GM06990 (cell line): Measurements from ENCODE around the gene NAPSA.

Source experiments
- DNase-seq: peaks from one replicate; pipeline ENCODE4 v3.0.0-alpha.2; 2011; ENCODE audit not compliant: insufficient read length; ENCODE audit errors: extremely low read depth
- H3K27me3 ChIP-seq: replicated peaks from 2 replicates; pipeline ENCODE4 v1.6.0; 2011; ENCODE audit warnings: low read length; ENCODE audit not compliant: control insufficient read depth, insufficient read depth
- H3K36me3 ChIP-seq: 2 replicates; pipeline ENCODE4 v1.5.1; 2011; ENCODE audit warnings: low read length; ENCODE audit not compliant: control insufficient read depth, insufficient read depth
- H3K4me3 ChIP-seq: replicated peaks from 2 replicates; pipeline ENCODE4 v1.5.1; 2011; ENCODE audit warnings: low read depth, mild to moderate bottlenecking, control low read depth, low read length
- TF ChIP-seq, protein P1 (sequence below): IDR thresholded peaks from 2 replicates; pipeline ENCODE4 v1.5.1; 2011; ENCODE audit warnings: low read length, control low read depth, mild to moderate bottlenecking, inconsistent platforms; ENCODE audit not compliant: insufficient read depth, poor library complexity, severe bottlenecking

Gene NAPSA

DNA sequence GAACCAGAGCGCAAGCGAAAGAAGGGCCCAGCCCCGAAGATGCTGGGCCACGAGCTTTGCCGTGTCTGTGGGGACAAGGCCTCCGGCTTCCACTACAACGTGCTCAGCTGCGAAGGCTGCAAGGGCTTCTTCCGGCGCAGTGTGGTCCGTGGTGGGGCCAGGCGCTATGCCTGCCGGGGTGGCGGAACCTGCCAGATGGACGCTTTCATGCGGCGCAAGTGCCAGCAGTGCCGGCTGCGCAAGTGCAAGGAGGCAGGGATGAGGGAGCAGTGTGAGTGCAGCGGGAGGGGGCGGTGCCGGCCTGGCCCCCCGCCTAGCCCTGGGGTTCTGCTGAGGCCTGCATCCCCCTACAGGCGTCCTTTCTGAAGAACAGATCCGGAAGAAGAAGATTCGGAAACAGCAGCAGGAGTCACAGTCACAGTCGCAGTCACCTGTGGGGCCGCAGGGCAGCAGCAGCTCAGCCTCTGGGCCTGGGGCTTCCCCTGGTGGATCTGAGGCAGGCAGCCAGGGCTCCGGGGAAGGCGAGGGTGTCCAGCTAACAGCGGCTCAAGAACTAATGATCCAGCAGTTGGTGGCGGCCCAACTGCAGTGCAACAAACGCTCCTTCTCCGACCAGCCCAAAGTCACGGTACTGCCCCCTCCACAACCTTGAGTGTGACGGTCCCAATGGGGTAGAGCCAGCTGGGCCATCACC lies 12.9 kb upstream of the NAPSA start:
- Histone ChIP-seq H3K27me3 (no peaks in the 10 kb centered on the region), H3K36me3 (peaks cover 33% of the 10 kb centered on the region), H3K4me3 (no peak overlapping the region)
- TF ChIP-seq, protein P1, sequence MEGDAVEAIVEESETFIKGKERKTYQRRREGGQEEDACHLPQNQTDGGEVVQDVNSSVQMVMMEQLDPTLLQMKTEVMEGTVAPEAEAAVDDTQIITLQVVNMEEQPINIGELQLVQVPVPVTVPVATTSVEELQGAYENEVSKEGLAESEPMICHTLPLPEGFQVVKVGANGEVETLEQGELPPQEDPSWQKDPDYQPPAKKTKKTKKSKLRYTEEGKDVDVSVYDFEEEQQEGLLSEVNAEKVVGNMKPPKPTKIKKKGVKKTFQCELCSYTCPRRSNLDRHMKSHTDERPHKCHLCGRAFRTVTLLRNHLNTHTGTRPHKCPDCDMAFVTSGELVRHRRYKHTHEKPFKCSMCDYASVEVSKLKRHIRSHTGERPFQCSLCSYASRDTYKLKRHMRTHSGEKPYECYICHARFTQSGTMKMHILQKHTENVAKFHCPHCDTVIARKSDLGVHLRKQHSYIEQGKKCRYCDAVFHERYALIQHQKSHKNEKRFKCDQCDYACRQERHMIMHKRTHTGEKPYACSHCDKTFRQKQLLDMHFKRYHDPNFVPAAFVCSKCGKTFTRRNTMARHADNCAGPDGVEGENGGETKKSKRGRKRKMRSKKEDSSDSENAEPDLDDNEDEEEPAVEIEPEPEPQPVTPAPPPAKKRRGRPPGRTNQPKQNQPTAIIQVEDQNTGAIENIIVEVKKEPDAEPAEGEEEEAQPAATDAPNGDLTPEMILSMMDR: no peak
- no peak for DNase-seq

GRCh38 chr19:50377517-50377916 lies 12.1 kb upstream of the NAPSA start:
- no peak overlapping the region for H3K4me3 ChIP-seq
- no peaks in the 10 kb centered on the region for H3K27me3 ChIP-seq
- no peak for DNase-seq
- H3K36me3 ChIP-seq: peaks cover 32% of the 10 kb centered on the region
- TF ChIP-seq, protein P1: no peak

- Histone ChIP-seq H3K27me3 (no peaks in the 10 kb centered on the region), H3K36me3 (peaks cover 31% of the 10 kb centered on the region), H3K4me3 (peak overlapping the region; percentile 90)
- no peak for DNase-seq
- TF ChIP-seq, protein P1: no peak
Observed at GRCh38 chr19:50377051-50377461, 11.6 kb upstream of the NAPSA start.

DNA sequence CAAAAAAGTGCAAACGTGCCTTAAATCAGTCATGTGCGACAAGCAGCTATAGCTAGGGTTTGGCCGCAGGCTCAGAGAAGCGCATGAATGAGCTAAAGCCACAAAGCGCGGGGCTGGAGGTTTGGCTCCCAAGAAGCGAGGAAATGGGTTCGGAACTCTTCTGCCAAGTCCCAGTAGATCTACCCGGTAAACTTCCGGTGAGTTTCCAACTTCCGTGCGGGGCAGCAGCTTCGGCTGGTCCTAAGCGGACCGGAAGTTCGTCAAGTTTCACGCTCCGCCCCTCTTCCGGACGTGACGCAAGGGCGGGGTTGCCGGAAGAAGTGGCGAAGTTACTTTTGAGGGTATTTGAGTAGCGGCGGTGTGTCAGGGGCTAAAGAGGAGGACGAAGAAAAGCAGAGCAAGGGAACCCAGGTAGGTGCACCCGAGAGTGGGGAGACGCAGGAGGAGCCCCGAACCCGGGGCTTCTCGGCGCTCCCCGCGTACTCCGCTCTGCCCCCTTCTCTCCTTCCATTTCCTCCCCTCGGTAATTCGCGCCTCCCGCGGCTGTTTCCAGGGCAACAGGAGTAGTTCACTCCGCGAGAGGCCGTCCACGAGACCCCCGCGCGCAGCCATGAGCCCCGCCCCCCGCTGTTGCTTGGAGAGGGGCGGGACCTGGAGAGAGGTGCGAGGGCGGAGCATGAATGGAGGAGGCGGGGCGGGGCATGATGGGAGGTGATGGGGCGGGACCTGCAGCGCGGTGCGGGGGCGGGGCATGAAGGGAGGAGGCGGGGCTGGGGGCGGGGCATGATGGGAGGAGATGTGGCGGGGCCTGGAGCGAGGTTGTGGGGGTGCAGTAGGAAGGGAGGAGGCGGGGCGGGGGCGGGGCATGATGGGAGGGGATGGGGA lies 11.0 kb upstream of the NAPSA start, which contains the start of gene NR1H2:
Gene NR1H2 (plus strand): TSS at position 292 of the 885 bp plus-strand sequence. CDS start 1,149 bp downstream, outside the sequence.
- TF ChIP-seq, protein P1: no peak
- peak; percentile 94 for DNase-seq
- H3K4me3 ChIP-seq: peak within 1 kb of the TSS; percentile 90
- H3K27me3 ChIP-seq: no peaks in the 10 kb centered on the region
- H3K36me3 ChIP-seq: peaks cover 31% of the 10 kb centered on the region

DNA sequence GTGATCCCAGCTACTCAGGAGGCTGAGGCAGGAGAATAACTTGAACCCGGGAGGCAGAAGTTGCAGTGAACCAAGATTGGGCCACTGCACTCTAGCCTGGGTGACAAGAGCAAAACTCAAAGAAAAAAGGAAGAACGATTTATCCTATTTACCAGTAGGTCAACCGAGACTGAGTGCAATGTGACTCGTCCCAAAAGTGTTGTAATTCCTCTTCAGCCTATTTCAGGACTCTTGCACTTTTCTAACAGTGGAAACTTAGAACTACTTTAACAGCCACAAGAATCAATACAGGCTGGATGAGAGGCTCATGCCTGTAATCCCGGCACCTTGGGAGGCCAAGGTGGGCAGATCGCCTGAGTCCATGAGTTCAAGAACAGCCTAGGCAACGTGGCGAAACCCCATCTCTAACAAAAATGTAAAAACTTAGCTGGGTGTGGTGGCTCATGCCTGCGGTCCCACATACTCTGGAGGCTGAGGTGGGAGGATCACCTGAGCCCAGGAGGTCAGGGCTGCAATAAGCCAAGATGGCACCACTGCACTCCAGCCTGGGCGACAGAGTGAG lies 6.6 kb upstream of the NAPSA start:
- DNase-seq: no peak
- H3K27me3 ChIP-seq: no peaks in the 10 kb centered on the region
- TF ChIP-seq, protein P1: no peak

More for the DNA sequence above, 6.6 kb upstream of the NAPSA start:
- Histone ChIP-seq H3K4me3 (no peak overlapping the region), H3K36me3 (no peaks in the 10 kb centered on the region)
